GM23338 (cell line): ENCODE results near the gene ALDH16A1.

Experiments
- CREB1 ChIP-seq: fragments of 250-450 bp; sonication (Bioruptor Pico); IDR thresholded peaks from 2 replicates; pipeline ENCODE4 v1.5.0; 2020; ENCODE audit warnings: low read depth, mild to moderate bottlenecking, moderate library complexity
- CTCF ChIP-seq, 2 experiments: fragments of 200-600 bp in 1 of 2; sonication (generic) in 1 of 2; conservative IDR thresholded peaks; 2 replicates each; pipeline versions ENCODE4 v1.5.1 to v1.6.1; 2016 to 2017; ENCODE audit warnings: antibody characterized with exemption in 2 of 2, low read depth in 2 of 2, mild to moderate bottlenecking in 2 of 2, moderate library complexity in 1 of 2
- EZH2 ChIP-seq: fragments of 200-600 bp; sonication (generic); IDR thresholded peaks from one replicate; pipeline ENCODE4 v1.8.0; 2017; ENCODE audit warnings: antibody characterized with exemption, mild to moderate bottlenecking, low read depth; ENCODE audit not compliant: unreplicated experiment
- EZH2phosphoT487 ChIP-seq: fragments of 200-600 bp; sonication (generic); IDR thresholded peaks from one replicate; pipeline ENCODE4 v1.8.1; 2018; ENCODE audit warnings: antibody characterized with exemption; ENCODE audit not compliant: unreplicated experiment
- POLR2AphosphoS5 ChIP-seq: IDR thresholded peaks from 2 replicates; pipeline ENCODE4 v1.6.1; 2016; ENCODE audit warnings: antibody characterized with exemption, low read depth
- REST ChIP-seq: IDR thresholded peaks from one replicate; pipeline ENCODE4 v1.6.1; 2018; ENCODE audit warnings: antibody characterized with exemption; ENCODE audit not compliant: unreplicated experiment
- STAT1 ChIP-seq: IDR thresholded peaks from one replicate; pipeline ENCODE4 v1.6.1; 2016; ENCODE audit warnings: antibody characterized with exemption; ENCODE audit not compliant: unreplicated experiment
- ZNF331 ChIP-seq: fragments of 250-450 bp; sonication (Bioruptor Pico); IDR thresholded peaks from 2 replicates; pipeline ENCODE4 v1.5.0; 2020; ENCODE audit warnings: low read depth, mild to moderate bottlenecking, moderate library complexity

- TF ChIP-seq CTCF (conservative IDR thresholded peaks at IDR 0.05; ENCODE audit: low read depth in 2 of 2) (peak; percentile 9 to 25; a peak in 2 of 4 replicates), EZH2 (no peak), POLR2AphosphoS5 (no peak), EZH2phosphoT487 (no peak), REST (no peak), CREB1 (CRISPR knock-in tag) (no peak), ZNF331 (CRISPR knock-in tag) (no peak), STAT1 (no peak)
Measured at GRCh38 chr19:49447485-49448431, 5.3 kb upstream of the ALDH16A1 start.
